NCI-H446 treated with DMSO at 0.1 percent for 48 hours (cell line): Measurements from ENCODE around the gene HERC2.
"Not testable (repeated sequence)": the region's sequence is repeated elsewhere in the genome, so short reads cannot be mapped to it uniquely, and the experiment has no call there.

Experiments used
- DNase-seq: peaks from one replicate; lab custom pipeline; 2025; lab: John Stamatoyannopoulos, UW

The HERC2 gene

GRCh38 chr15:28221696-28222095, 100.3 kb downstream of the HERC2 start:
- DNase-seq: not testable (repeated sequence)

- DNase-seq: no peak
Observed at GRCh38 chr15:28219116-28219515, 102.9 kb downstream of the HERC2 start.

GRCh38 chr15:28216946-28217546, 104.9 kb downstream of the HERC2 start:
- not testable (repeated sequence) for DNase-seq

- not testable (repeated sequence) for DNase-seq
Observed at GRCh38 chr15:28215521-28215920, 106.5 kb downstream of the HERC2 start.

GRCh38 chr15:28214006-28214790, 107.8 kb downstream of the HERC2 start:
- DNase-seq: not testable (repeated sequence)

- DNase-seq: not testable (repeated sequence)
Observed at GRCh38 chr15:28213393-28213792, 108.6 kb downstream of the HERC2 start.

- DNase-seq: no peak
Observed at GRCh38 chr15:28208583-28208982, 113.4 kb downstream of the HERC2 start.

GRCh38 chr15:28205640-28206039, 116.3 kb downstream of the HERC2 start:
- DNase-seq: not testable (repeated sequence)

GRCh38 chr15:28203055-28203828, 118.7 kb downstream of the HERC2 start:
- not testable (repeated sequence) for DNase-seq

- not testable (repeated sequence) for DNase-seq
Observed at GRCh38 chr15:28202124-28202523, 119.9 kb downstream of the HERC2 start.

- DNase-seq: not testable (repeated sequence)
Observed at GRCh38 chr15:28198215-28198614, 123.8 kb downstream of the HERC2 start.

GRCh38 chr15:28197694-28198093, 124.3 kb downstream of the HERC2 start:
- DNase-seq: not testable (repeated sequence)

GRCh38 chr15:28196581-28196980, 125.4 kb downstream of the HERC2 start:
- not testable (repeated sequence) for DNase-seq

- no peak for DNase-seq
Observed at GRCh38 chr15:28192772-28193171, 129.2 kb downstream of the HERC2 start.

GRCh38 chr15:28191832-28192231, 130.1 kb downstream of the HERC2 start:
- DNase-seq: no peak

- DNase-seq: no peak
Observed at GRCh38 chr15:28190391-28191174, 131.4 kb downstream of the HERC2 start.

- no peak for DNase-seq
Observed at GRCh38 chr15:28185148-28185895, 136.7 kb downstream of the HERC2 start.

GRCh38 chr15:28184166-28184565, 137.8 kb downstream of the HERC2 start:
- no peak for DNase-seq

- DNase-seq: no peak
Observed at GRCh38 chr15:28182731-28183130, 139.2 kb downstream of the HERC2 start.

- no peak for DNase-seq
Observed at GRCh38 chr15:28182216-28182615, 139.8 kb downstream of the HERC2 start.

GRCh38 chr15:28181366-28181765, 140.6 kb downstream of the HERC2 start:
- DNase-seq: no peak
